ENCODE results near the gene PPP1R3F.

GRCh38 chrX:49247346-49247745 is 22.2 kb upstream of the PPP1R3F start:
- TF ChIP-seq CTCF (IDR thresholded peaks at IDR 0.05) (no peak), ZFX (IDR thresholded peaks at IDR 0.05; ENCODE audit: borderline replicate concordance) (no peak)

Data from 22Rv1 (cell line).